VCaP (cell line): Measurements from ENCODE around the gene ITM2C.

ENCODE experiments used
- H3K27ac ChIP-seq: fragments of 450-650 bp; 2 replicates; pipeline ENCODE4 v1.5.1; 2017
- CTCF ChIP-seq: fragments of 450-650 bp; conservative IDR thresholded peaks from 2 replicates; pipeline ENCODE4 v1.5.1; 2017; ENCODE audit warnings: mild to moderate bottlenecking, moderate library complexity

Gene ITM2C

DNA sequence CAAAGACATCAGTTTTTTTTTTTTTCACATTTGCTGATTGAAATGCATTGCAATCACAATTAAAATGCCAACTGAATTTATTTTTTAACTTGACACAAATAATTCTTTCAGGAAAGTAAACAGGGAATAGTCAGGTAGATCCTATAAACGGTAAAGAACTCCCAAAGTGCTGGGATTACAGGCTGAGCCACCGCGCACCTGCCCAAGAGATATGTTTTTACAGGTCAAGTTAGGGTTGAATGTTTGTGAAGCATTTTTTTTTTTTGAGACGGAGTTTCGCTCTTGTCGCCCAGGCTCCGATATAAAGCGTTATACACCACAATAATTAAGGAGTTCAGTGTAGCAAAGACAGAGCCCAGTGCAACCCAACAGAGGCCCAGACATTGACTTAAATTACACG, 15.1 kb downstream of the ITM2C start:
- H3K27ac ChIP-seq = no peak overlapping the region
- no peak for TF ChIP-seq CTCF

DNA sequence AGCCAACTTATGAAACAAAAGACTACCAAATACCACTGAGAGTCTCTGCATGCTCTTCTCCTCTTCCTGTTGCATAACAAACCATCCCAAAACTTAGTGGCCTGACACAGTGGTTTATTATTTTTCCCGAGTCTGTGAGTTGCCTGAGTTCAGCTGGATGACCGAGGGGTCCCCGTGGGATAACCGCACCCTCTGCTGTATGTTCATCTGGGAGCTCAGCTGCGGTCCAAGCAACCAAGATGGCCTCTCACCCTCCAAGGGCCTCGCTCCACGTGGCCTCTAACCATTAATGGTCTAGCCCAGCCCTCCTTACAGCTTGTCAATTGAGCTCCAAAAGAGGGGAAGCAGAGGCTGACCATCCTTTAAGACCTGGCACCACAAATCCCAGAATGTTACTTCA, 17.1 kb downstream of the ITM2C start:
- TF ChIP-seq CTCF = no peak
- H3K27ac ChIP-seq = no peak overlapping the region

GRCh38 chr2:230885463-230886130, 20.9 kb downstream of the ITM2C start:
- no peak overlapping the region for H3K27ac ChIP-seq
- no peak for TF ChIP-seq CTCF

DNA sequence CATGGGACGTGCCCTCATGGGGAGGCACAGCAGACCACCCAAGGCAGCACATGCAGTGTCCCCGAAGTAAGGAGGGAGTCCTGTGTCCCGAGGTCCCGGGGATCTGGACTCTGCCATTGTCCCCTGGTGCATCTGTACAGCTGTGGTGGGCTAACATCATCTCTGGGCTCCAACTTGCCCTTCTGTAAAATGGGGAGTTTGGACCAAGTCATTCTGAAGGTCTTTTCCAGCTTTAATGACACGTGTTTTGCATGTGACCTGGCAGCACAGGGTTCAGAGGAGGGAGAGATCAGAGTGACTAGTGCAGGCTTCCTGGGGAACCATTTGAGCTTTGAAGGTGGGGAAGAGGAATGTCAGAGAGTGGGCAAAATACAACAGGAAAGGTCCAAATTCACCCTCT, 21.5 kb downstream of the ITM2C start:
- no peak for TF ChIP-seq CTCF
- no peak overlapping the region for H3K27ac ChIP-seq

GRCh38 chr2:230886671-230887071, 21.9 kb downstream of the ITM2C start:
- no peak for TF ChIP-seq CTCF
- H3K27ac ChIP-seq = no peak overlapping the region

- H3K27ac ChIP-seq = no peak overlapping the region
- no peak for TF ChIP-seq CTCF
These were observed 22.6 kb downstream of the ITM2C start for GRCh38 chr2:230887342-230887741.

- no peak for TF ChIP-seq CTCF
- H3K27ac ChIP-seq = no peak overlapping the region
These were observed 24.2 kb downstream of the ITM2C start for GRCh38 chr2:230888824-230889400.
